B cell (primary cell): Measurements from ENCODE around the gene PCDHA6. TPM values are rescaled to one million over a fixed set of nuclear protein-coding genes. Genes with fewer than 3 reads are reported as not detected.
"Not testable (repeated sequence)": the region's sequence is repeated elsewhere in the genome, so short reads cannot be mapped to it uniquely, and the experiment has no call there.

Source experiments
- ATAC-seq: fragments of 200-7000 bp; cut with Tn5 transposase; one replicate; pipeline ENCODE4 v1.10.0; 2021; ENCODE audit warnings: low read depth, mild to moderate bottlenecking, moderate number of reproducible peaks, moderate library complexity
- CTCF ChIA-PET: fragments of 350-600 bp; sonication (Branson Sonifier 250); formaldehyde crosslinking; loops from one replicate; lab custom pipeline; 2021; ENCODE audit warnings: antibody characterized with exemption, inconsistent platforms; lab: Charles Lee
- POLR2A ChIA-PET: fragments of 350-600 bp; sonication (Branson Sonifier 250); formaldehyde crosslinking; loops from one replicate; lab custom pipeline; 2021; ENCODE audit warnings: antibody characterized with exemption; lab: Charles Lee
- DNase-seq: peaks from one replicate; pipeline ENCODE4 v3.0.0; 2013
- H2AFZ ChIP-seq: 2 replicates; pipeline ENCODE4 v1.6.1; 2012; ENCODE audit warnings: mild to moderate bottlenecking, low read depth, low read length; ENCODE audit not compliant: insufficient read depth, poor library complexity, severe bottlenecking
- H3K27ac ChIP-seq, 2 donors: 1 replicate in 1 of 2; 2 replicates in 1 of 2; pipeline ENCODE4 v1.5.1; 2012 to 2013; ENCODE audit warnings: low read length in 2 of 2, mild to moderate bottlenecking in 2 of 2, moderate library complexity in 1 of 2
- H3K27me3 ChIP-seq, 4 experiments: fragments of 200-600 bp in 1 of 4; sonication (generic) in 1 of 4; replicated peaks in 1 of 4; 1 replicate in 2 of 4; 2 replicates in 2 of 4; pipeline versions ENCODE4 v1.6.1 to v1.7.0; 2013 to 2016; ENCODE audit warnings: low read length in 3 of 4, mild to moderate bottlenecking in 2 of 4, mixed read lengths in 1 of 4, moderate library complexity in 1 of 4; ENCODE audit not compliant: insufficient read depth in 4 of 4, control insufficient read depth in 3 of 4; ENCODE audit errors: control extremely low read depth in 1 of 4
- H3K36me3 ChIP-seq, 2 experiments: replicated peaks in 1 of 2; 1 replicate in 1 of 2; 2 replicates in 1 of 2; pipeline versions ENCODE4 v1.6.1 to v1.7.1; 2013; ENCODE audit warnings: low read length in 1 of 2; ENCODE audit not compliant: insufficient read depth in 2 of 2, control insufficient read depth in 1 of 2; ENCODE audit errors: control extremely low read depth in 1 of 2, extremely low read depth in 1 of 2
- H3K4me1 ChIP-seq, 2 donors: fragments of 200-600 bp in 1 of 2; sonication (generic) in 1 of 2; 1 replicate in 1 of 2; 2 replicates in 1 of 2; pipeline versions ENCODE4 v1.5.1 to v1.6.1; 2013 to 2017; ENCODE audit warnings: low read length in 2 of 2; ENCODE audit not compliant: control insufficient read depth in 2 of 2, insufficient read depth in 2 of 2
- H3K4me2 ChIP-seq: replicated peaks from 2 replicates; pipeline ENCODE3; 2012; ENCODE audit warnings: mild to moderate bottlenecking, low read depth, low read length; ENCODE audit not compliant: poor library complexity, severe bottlenecking
- H3K4me3 ChIP-seq, 5 experiments: fragments of 200-600 bp in 1 of 5; sonication (generic) in 1 of 5; 1 replicate in 3 of 5; 2 replicates in 2 of 5; pipeline versions ENCODE4 v1.5.1 to v1.7.0; 2011 to 2016; ENCODE audit warnings: low read length in 4 of 5, mild to moderate bottlenecking in 4 of 5, low read depth in 2 of 5, control low read depth in 1 of 5, moderate library complexity in 1 of 5; ENCODE audit not compliant: insufficient read depth in 1 of 5; ENCODE audit errors: control extremely low read depth in 1 of 5, extremely low read depth in 1 of 5
- H3K79me2 ChIP-seq: fragments of 200-600 bp; sonication (generic); one replicate; pipeline ENCODE4 v1.6.0; 2016; ENCODE audit warnings: low read length; ENCODE audit not compliant: control insufficient read depth, insufficient read depth
- H3K9ac ChIP-seq: fragments of 200-600 bp; sonication (generic); 2 replicates; pipeline ENCODE4 v1.6.1; 2017; ENCODE audit warnings: mild to moderate bottlenecking, low read length, moderate library complexity
- H3K9me3 ChIP-seq, 3 donors: one replicate each; pipeline versions ENCODE4 v1.6.1 to v1.7.1; 2013; ENCODE audit warnings: low read length in 2 of 3; ENCODE audit not compliant: control insufficient read depth in 2 of 3, insufficient read depth in 1 of 3; ENCODE audit errors: control extremely low read depth in 1 of 3
- H4K20me1 ChIP-seq: 2 replicates; pipeline ENCODE4 v1.6.0; 2012; ENCODE audit warnings: mild to moderate bottlenecking, low read length; ENCODE audit not compliant: insufficient read depth, control insufficient read depth, poor library complexity, severe bottlenecking
- H3K27ac Mint-ChIP-seq: one replicate; pipeline ENCODE4 v1.8.0; 2021; ENCODE audit warnings: mixed read lengths
- H3K27me3 Mint-ChIP-seq: one replicate; pipeline ENCODE4 v1.8.0; 2021; ENCODE audit warnings: mixed read lengths
- H3K4me1 Mint-ChIP-seq: one replicate; pipeline ENCODE4 v1.8.0; 2021; ENCODE audit warnings: mixed read lengths
- H3K4me3 Mint-ChIP-seq: one replicate; pipeline ENCODE4 v1.8.0; 2021; ENCODE audit warnings: mixed read lengths
- H3K9me3 Mint-ChIP-seq: one replicate; pipeline ENCODE4 v1.8.0; 2022; ENCODE audit warnings: mixed read lengths; ENCODE audit not compliant: insufficient read depth
- CTCF ChIP-seq: fragments of 200-600 bp; IDR thresholded peaks from one replicate; pipeline ENCODE4 v1.8.0; 2022; ENCODE audit warnings: antibody characterized with exemption, mild to moderate bottlenecking
- EZH2 ChIP-seq: IDR thresholded peaks from 2 replicates; pipeline ENCODE4 v1.6.1; 2012; ENCODE audit warnings: borderline replicate concordance, low read depth, mild to moderate bottlenecking, moderate library complexity, low read length; ENCODE audit not compliant: insufficient read depth, poor library complexity, severe bottlenecking
- WGBS: methylation state at CpG from one replicate; pipeline ENCODE4 v1.1.5; 2013; ENCODE audit warnings: missing lambda C conversion rate; ENCODE audit not compliant: insufficient coverage; 5-methylcytosine and 5-hydroxymethylcytosine counted together
- intact Hi-C: fragments of 100-400 bp; cut with micrococcal nuclease; formaldehyde crosslinking; loops from one replicate; pipeline ENCODE4 v1.10.0; 2022
- polyA plus RNA-seq: library from polyadenylated mRNA; depleted of rRNA; stranded (reverse); fragments of >200 nt; gene quantifications from 2 replicates; pipeline ENCODE4 v1.2.3, GENCODE V29; 2012
- total RNA-seq, 2 donors: library from RNA; stranded (reverse); fragments of 120-200 nt in 1 of 2; gene quantifications; 1 replicate in 1 of 2; 2 replicates in 1 of 2; pipeline versions ENCODE4 v1.2.3 to v1.2.4, GENCODE V29; 2013 to 2022

Gene PCDHA6
- total and polyA plus RNA-seq, 2 donors (not counting 1 experiment from before 2014, with no cell fraction given), result not detected

- POLR2A ChIA-PET, ATAC-seq, DNase-seq, H3K4me1 Mint-ChIP-seq, intact Hi-C loops, H3K27ac Mint-ChIP-seq, H3K4me1 ChIP-seq, H3K27me3 Mint-ChIP-seq, H3K9me3 Mint-ChIP-seq, H3K79me2 ChIP-seq, CTCF ChIA-PET, H3K4me3 Mint-ChIP-seq, H3K4me2 ChIP-seq, H3K27ac ChIP-seq, H3K4me3 ChIP-seq, H2AFZ ChIP-seq, H3K9ac ChIP-seq, H4K20me1 ChIP-seq, H3K36me3 ChIP-seq: not testable (repeated sequence)
- 73% methylated on average over 62 of the region's 62 CpGs for WGBS
- Histone ChIP-seq H3K9me3 (peaks cover 5 to 28% (median 16%) of the 10 kb centered on the region in 3 donors), H3K27me3 (peaks cover 0 to 11% (median 6%) of the 10 kb centered on the region in 4 experiments)
Measured at GRCh38 chr5:140808241-140808888, 19.4 kb upstream of the PCDHA6 start.

- no peak overlapping the region for H3K27ac Mint-ChIP-seq
- H3K4me3 Mint-ChIP-seq, result no peak overlapping the region
- Histone ChIP-seq H3K36me3 (no peaks in the 10 kb centered on the region), H2AFZ (no peak overlapping the region), H4K20me1 (no peaks in the 10 kb centered on the region), H3K4me3 (no peak overlapping the region), H3K9ac (no peak overlapping the region), H3K4me1 (no peaks in the 10 kb centered on the region), H3K4me2 (no peak overlapping the region), H3K9me3 (peaks cover 5 to 27% (median 16%) of the 10 kb centered on the region in 3 donors), H3K27ac (no peak overlapping the region), H3K79me2 (no peaks in the 10 kb centered on the region), H3K27me3 (peaks cover 0 to 11% (median 6%) of the 10 kb centered on the region in 4 experiments)
- no peaks in the 10 kb centered on the region for H3K4me1 Mint-ChIP-seq
- 75% methylated on average over 43 of the region's 43 CpGs for WGBS
- H3K27me3 Mint-ChIP-seq, result peaks cover 7% of the 10 kb centered on the region
- TF ChIP-seq CTCF (no peak), EZH2 (no peak)
- H3K9me3 Mint-ChIP-seq, result peaks cover 2% of the 10 kb centered on the region
- intact Hi-C loops, result no loop called here
- ATAC-seq (no peak), DNase-seq (no peak)
- POLR2A ChIA-PET, result no interaction called here
- CTCF ChIA-PET, result no interaction called here
Measured at GRCh38 chr5:140808889-140809291, 18.9 kb upstream of the PCDHA6 start.
